H1 (cell line): ENCODE measurements around the gene CTIF. TPM values are rescaled to one million over a fixed set of nuclear protein-coding genes. Genes with fewer than 3 reads are reported as not detected.

Source experiments
- BACH1 ChIP-seq: IDR thresholded peaks from 2 replicates; pipeline ENCODE4 v1.6.1; 2012; ENCODE audit warnings: low read length, improper control_type of control experiment
- SUZ12 ChIP-seq: fragments of 200-600 bp; sonication (generic); IDR thresholded peaks from 2 replicates; pipeline ENCODE4 v1.6.1; 2012; ENCODE audit warnings: mild to moderate bottlenecking, inconsistent platforms, low read length, moderate library complexity, mixed read lengths
- polyA plus RNA-seq, 7 experiments: library from polyadenylated mRNA; depleted of rRNA in 3 of 7; stranded (reverse) in 5 of 7; unstranded in 2 of 7; fragments of >200 nt in 5 of 7; fragments of 200-250 nt in 2 of 7; gene quantifications; 1 replicate in 5 of 7; 2 replicates in 1 of 7; 4 replicates in 1 of 7; pipeline versions ENCODE4 v1.2.1 to v1.2.3, GENCODE V29; 2011 to 2013; ENCODE audit warnings: missing spikeins in 2 of 7, mixed read lengths in 2 of 7
- total RNA-seq: library from RNA; stranded (reverse); fragmentation: NEBNext Ultra II Directional; extraction: Animal tissue kit (Norgen Biotek cat#: 25700); gene quantifications from 2 replicates; pipeline ENCODE4 v1.2.1, GENCODE V29; 2021

Gene CTIF
- total and polyA plus RNA-seq, 2 of the 8 experiments (the other 6 are each of a cell fraction or from before 2014, with no cell fraction given): 9.0 to 17.8 TPM

GRCh38 chr18:48557640-48558174, 18.9 kb downstream of the CTIF start (continued):
- no peak for TF ChIP-seq SUZ12
- TF ChIP-seq BACH1: no peak
